Stimulated activated CD8-positive, alpha-beta memory T cell treated with anti-CD3 and anti-CD28 coated beads, Interleukin-12 subunit alpha, Interleukin-12 subunit beta, amount 100 ng/mL, for 24 hours (primary cell): ENCODE data around the gene SMIM21.

Experiments used
- DNase-seq: peaks from one replicate; pipeline ENCODE4 v3.0.0-alpha.2; 2020; ENCODE audit errors: extremely low read depth

SMIM21 gene

GRCh38 chr18:75427603-75428002 lies at the start of gene SMIM21:
Gene SMIM21 (minus strand): TSS chr18:75427703. CDS start chr18:75427563, 140 bp downstream.
- no peak for DNase-seq

- DNase-seq = no peak
These were observed 47.7 kb upstream of the SMIM21 start for GRCh38 chr18:75475228-75475627.

- DNase-seq = no peak
These were observed 46.8 kb upstream of the SMIM21 start for GRCh38 chr18:75474332-75474731.

- no peak for DNase-seq
These were observed 45.8 kb upstream of the SMIM21 start for GRCh38 chr18:75473316-75473715.

DNA sequence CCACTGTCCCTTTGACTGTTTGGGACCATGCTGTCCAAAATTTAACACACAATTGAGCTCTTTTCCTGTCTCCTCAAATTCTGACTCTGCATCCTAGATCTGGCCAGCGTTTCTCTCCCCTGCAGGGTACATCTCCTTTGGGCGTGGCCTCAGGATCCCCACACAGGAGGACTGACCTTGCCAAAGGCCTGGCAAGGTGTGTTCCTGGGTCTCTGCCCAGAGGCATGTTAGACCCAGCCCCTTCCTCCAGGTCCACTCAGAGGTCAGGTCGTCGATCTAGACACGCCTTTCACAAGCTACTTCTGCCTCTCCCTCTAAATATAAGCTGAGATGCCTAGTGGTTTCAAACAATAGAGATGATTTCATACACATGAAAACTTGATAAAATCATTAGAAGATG lies 45.4 kb upstream of the SMIM21 start:
- no peak for DNase-seq

- no peak for DNase-seq
These were observed 44.9 kb upstream of the SMIM21 start for GRCh38 chr18:75472396-75472795.

GRCh38 chr18:75471850-75472249 lies 44.3 kb upstream of the SMIM21 start:
- DNase-seq = no peak

- DNase-seq = no peak
These were observed 40.3 kb upstream of the SMIM21 start for GRCh38 chr18:75467851-75468250.

GRCh38 chr18:75467281-75467795 lies 39.8 kb upstream of the SMIM21 start:
- no peak for DNase-seq

GRCh38 chr18:75464356-75464755 lies 36.9 kb upstream of the SMIM21 start:
- DNase-seq = no peak

DNA sequence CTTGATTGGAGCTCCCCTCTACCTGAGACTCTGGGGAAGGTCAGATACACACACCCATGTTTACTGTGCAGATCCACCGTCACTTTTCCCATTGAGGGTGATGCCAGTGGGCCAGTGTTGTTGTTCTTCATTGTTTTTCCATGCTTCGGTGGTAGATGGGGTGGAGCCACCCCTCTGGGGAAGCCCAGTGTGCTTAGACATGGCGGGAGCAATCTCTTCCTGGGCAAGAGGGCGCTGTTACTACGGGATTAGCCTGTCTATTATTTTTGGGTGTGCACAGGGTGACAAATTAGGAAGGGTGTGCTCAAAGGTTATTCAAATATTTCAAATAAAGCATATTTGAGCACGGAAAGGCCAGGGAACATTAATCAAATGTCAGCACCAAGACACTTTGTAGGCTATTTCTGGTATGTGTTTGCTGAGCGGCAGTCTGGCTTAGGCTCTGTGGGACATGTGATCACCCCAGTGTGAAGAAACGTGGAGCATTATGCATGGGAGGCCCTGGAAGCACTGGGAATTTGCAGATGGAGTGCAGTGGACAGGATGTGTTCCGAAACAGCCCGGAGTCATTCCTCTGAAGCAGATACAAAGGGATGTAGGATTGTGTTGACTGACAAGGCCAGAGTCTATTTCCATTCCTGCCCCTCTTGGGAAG lies 34.8 kb upstream of the SMIM21 start:
- DNase-seq = no peak

DNA sequence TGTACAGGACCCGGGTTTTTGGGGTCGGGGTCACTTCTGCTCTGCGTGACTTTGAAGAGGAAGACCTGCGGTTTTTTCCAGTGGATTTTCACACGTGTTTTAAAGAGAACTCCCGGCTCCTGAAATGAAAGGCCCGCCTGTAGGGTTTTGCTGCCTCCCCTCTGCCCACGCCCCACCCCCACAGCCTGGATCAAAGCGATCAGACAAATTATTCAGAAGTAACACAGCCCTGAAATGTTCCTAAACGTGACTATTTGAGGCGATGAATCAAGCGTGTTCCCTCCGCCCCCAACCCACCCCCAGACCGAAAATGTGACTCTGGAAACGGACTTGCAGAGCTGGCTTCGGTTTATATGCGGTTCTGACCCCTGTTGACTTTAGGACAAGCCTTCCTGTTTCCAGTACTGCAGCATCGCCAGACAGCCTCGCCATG lies 28.7 kb upstream of the SMIM21 start:
- no peak for DNase-seq

DNA sequence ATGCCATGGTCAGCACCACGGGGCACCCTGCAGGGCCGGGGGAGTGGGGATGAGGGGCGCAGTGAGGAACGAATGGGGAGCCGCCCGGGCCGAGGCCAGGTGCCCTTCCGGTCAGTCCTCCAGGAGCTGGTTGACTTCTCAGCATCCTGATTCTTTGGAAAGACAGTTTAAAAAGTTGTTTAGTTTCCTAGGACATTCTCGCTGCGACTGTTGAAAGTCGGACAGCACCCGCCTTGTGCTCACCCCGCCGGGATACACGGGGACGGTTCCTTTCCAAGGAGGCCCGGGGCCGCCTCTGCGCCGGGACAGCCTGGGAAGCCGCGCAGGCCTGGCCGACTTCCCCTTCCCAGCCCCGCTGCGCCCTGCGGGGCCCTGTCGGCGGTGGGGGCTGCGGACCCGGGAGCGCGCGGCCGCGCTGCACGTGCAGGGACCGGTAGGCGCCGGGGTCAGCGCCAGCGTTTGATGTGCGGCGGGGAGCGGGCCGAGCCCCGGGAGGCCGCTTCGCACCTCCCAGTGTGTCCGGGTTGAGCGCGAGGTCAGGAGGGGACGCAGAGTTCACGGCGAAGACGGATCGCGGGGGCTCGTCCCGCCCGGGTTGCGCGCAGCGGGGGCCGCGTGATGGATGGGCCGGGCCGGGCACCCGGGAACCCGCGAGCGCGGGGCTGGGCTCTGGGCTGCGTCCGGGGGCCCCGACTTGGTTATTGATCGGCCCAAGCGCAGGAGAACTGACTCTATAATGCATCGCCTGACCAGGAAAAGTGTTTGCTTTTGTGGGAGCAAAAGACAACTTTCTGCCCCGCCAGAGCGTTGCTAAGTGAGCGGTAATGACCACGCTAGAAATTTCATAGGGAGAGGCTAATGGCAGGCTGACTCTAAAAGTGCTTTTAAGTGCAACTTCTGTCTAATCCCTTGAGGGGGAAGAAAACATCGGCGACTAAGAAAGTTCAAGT lies 28.0 kb upstream of the SMIM21 start:
- no peak for DNase-seq

GRCh38 chr18:75454022-75454795 lies 26.7 kb upstream of the SMIM21 start:
- DNase-seq = no peak

GRCh38 chr18:75450906-75451305 lies 23.4 kb upstream of the SMIM21 start:
- no peak for DNase-seq

DNA sequence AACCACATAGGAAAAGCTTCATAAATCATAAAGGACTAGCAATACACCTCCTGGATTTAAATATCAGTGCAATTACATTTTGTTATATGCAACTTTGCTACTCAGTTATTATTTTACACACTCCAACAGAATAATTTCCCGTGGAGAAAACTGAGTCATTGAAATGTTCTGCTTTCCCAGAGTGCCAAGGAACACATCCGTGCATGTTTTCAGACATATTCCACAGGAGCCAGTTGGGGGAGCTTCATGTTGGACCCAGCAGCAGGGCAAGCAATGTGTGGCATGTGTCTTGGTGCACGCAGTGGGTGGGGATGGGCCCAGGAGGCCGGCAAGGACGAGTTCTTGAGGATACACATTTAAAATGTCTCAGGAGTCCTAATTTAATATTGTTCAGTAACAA lies 14.4 kb upstream of the SMIM21 start:
- DNase-seq = no peak

DNA sequence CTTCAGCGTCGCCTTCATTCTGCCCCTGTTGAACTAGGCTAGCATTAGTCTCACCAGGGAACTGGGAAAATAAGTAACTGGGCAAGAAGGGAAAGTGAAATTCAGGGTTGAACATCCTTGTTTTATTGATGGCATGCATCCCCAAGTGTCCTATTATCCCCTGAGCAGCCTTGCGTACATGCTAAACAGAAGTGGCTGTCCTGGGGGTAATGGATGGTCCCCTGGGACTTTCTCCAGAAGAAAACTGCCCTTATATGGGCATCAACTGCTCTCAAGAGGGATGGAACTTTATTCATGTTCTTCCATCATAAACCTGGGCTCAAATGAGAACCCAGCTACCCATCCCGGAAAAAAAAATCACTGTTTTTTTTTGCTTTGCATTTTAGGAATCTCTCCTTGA lies 11.8 kb upstream of the SMIM21 start:
- no peak for DNase-seq

- DNase-seq = no peak
These were observed 11.4 kb upstream of the SMIM21 start for GRCh38 chr18:75438891-75439290.

DNA sequence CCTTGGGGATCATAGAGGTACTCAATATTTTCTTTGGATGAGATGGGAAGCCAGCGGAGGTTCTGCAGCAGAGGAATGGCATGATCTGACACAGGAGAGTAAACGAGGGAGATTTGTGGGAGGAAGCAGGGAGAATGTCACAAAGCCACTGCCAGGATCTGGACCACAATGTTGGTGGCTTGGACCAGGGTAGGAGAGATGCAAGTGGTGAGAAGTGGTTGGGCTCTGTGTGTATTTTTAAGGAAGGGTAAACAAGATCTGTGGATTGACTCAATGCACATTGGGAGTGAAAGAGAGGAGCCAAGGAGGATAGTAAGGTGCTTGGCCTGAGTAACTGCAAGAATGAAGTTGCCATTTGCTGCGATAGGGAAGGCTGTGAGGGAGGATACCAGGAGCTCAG lies 10.5 kb upstream of the SMIM21 start:
- no peak for DNase-seq

GRCh38 chr18:75433098-75433497 lies 5.6 kb upstream of the SMIM21 start:
- DNase-seq = no peak

- no peak for DNase-seq
These were observed 2.5 kb upstream of the SMIM21 start for GRCh38 chr18:75429975-75430374.

DNA sequence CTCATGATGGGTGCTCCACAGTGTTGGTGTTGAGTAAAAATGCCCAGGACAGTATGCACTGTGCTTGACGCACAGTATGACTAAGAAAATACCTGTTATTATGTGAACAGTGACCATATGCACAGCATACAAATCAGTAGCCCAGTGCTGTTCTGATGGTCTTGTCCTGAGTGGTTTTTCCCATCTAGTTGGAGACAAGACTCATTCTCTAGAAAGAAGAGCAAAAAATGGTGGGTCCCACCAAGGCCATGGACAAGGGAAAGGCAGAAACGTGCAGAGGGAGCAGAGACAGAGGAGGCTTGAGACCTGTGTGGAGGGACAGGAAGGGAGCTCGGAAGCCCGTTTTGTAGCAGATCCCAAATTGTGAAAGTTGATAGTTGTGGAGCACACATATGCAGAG lies 987 bp upstream of the SMIM21 start:
- no peak for DNase-seq
